Esophagus squamous epithelium (tissue), 4 donors: ENCODE results near the gene SUPT20H.

Source experiments
- CTCF ChIP-seq, 6 experiments: fragments of 450-650 bp in 4 of 6; fragments of 200-600 bp in 2 of 6; sonication (generic) in 2 of 6; IDR thresholded peaks; one replicate each; pipeline ENCODE4 v1.5.1; 2016 to 2019; ENCODE audit warnings: antibody characterized with exemption in 6 of 6, mild to moderate bottlenecking in 4 of 6, moderate library complexity in 4 of 6
- POLR2A ChIP-seq, 4 donors: fragments of 450-650 bp; IDR thresholded peaks; one replicate each; pipeline ENCODE4 v1.6.1; 2017; ENCODE audit warnings: antibody characterized with exemption in 4 of 4, mild to moderate bottlenecking in 4 of 4, moderate library complexity in 3 of 4

GRCh38 chr13:36992362-36992761 lies 67.1 kb downstream of the SUPT20H start:
- TF ChIP-seq POLR2A (IDR thresholded peaks at IDR 0.05): no peak
- TF ChIP-seq CTCF (IDR thresholded peaks at IDR 0.05): no peak
